GM18511 (cell line): ENCODE measurements around the gene AGBL3.

Source experiments
- ATAC-seq: cut with Tn5 transposase; IDR thresholded peaks from one replicate; pipeline ENCODE4 v1.9.1; 2021; ENCODE audit warnings: mild to moderate bottlenecking, moderate library complexity; ENCODE audit not compliant: unreplicated experiment

Gene AGBL3

GRCh38 chr7:135143885-135144668 is 157.8 kb downstream of the AGBL3 start:
- ATAC-seq, result no peak

GRCh38 chr7:135147341-135147898 is 161.1 kb downstream of the AGBL3 start:
- peak; percentile 11 for ATAC-seq

- peak; percentile 73 for ATAC-seq
These were observed 161.8 kb downstream of the AGBL3 start, which contains the start of gene TMEM140 for GRCh38 chr7:135147899-135148721. TSS of gene TMEM140 (plus strand) at chr7:135148072. CDS start at chr7:135164442, 16,370 bp downstream.

- no peak for ATAC-seq
These were observed 163.9 kb downstream of the AGBL3 start for GRCh38 chr7:135150072-135150782.

GRCh38 chr7:135151132-135151531 is 164.8 kb downstream of the AGBL3 start:
- no peak for ATAC-seq

GRCh38 chr7:135151533-135151932 is 165.2 kb downstream of the AGBL3 start:
- no peak for ATAC-seq

- ATAC-seq, result no peak
These were observed 166.1 kb downstream of the AGBL3 start for GRCh38 chr7:135152442-135152841.

GRCh38 chr7:135154734-135155133 is 168.4 kb downstream of the AGBL3 start:
- no peak for ATAC-seq

- ATAC-seq, result no peak
These were observed 170.0 kb downstream of the AGBL3 start for GRCh38 chr7:135156290-135156689.

- ATAC-seq, result no peak
These were observed 171.9 kb downstream of the AGBL3 start for GRCh38 chr7:135158141-135158655.

GRCh38 chr7:135158874-135159273 is 172.6 kb downstream of the AGBL3 start:
- no peak for ATAC-seq

GRCh38 chr7:135159359-135160085 is 173.2 kb downstream of the AGBL3 start:
- no peak for ATAC-seq

GRCh38 chr7:135160098-135160857 is 174.0 kb downstream of the AGBL3 start:
- ATAC-seq, result peak; percentile 60

- no peak for ATAC-seq
These were observed 174.7 kb downstream of the AGBL3 start for GRCh38 chr7:135160858-135161653.

- ATAC-seq, result no peak
These were observed 175.4 kb downstream of the AGBL3 start for GRCh38 chr7:135161669-135162068.

- ATAC-seq, result no peak
These were observed 176.2 kb downstream of the AGBL3 start for GRCh38 chr7:135162382-135163001.

- no peak for ATAC-seq
These were observed 178.2 kb downstream of the AGBL3 start for GRCh38 chr7:135164357-135165061.
